ENCODE results near the gene GPR152.
A peak's percentile ranks its signal among the peaks of the same experiment; 100 is the strongest.

The GPR152 gene, protein sequence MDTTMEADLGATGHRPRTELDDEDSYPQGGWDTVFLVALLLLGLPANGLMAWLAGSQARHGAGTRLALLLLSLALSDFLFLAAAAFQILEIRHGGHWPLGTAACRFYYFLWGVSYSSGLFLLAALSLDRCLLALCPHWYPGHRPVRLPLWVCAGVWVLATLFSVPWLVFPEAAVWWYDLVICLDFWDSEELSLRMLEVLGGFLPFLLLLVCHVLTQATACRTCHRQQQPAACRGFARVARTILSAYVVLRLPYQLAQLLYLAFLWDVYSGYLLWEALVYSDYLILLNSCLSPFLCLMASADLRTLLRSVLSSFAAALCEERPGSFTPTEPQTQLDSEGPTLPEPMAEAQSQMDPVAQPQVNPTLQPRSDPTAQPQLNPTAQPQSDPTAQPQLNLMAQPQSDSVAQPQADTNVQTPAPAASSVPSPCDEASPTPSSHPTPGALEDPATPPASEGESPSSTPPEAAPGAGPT

DNA sequence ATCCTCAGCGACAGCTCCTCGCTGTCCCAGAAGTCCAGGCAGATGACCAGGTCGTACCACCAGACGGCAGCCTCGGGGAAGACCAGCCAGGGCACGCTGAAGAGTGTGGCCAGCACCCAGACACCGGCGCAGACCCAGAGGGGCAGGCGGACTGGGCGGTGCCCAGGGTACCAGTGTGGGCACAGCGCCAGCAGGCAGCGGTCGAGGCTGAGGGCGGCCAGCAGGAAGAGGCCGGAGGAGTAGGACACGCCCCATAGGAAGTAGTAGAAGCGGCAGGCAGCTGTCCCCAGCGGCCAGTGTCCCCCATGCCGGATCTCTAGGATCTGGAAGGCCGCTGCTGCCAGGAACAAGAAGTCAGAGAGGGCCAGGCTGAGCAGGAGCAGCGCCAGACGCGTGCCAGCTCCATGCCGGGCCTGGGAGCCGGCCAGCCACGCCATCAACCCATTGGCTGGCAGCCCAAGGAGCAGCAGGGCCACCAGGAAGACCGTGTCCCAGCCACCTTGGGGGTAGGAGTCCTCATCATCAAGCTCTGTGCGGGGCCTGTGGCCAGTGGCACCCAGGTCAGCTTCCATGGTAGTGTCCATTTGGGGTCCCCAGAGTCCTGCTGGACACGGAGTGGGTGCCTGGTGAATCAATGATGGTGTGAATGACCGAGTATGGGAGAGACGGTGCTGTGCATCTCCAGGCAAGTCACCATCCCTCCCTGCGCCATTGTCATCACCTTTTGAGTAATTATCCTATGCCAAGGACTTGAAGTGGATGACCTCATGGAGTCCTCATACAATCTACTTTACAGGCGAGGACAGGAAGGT lies at the start of gene GPR152:
TSS of gene GPR152 (minus strand) at position 589 of the 812 bp plus-strand sequence. CDS start at position 584, 5 bp downstream.
- no peak for DNase-seq

DNA sequence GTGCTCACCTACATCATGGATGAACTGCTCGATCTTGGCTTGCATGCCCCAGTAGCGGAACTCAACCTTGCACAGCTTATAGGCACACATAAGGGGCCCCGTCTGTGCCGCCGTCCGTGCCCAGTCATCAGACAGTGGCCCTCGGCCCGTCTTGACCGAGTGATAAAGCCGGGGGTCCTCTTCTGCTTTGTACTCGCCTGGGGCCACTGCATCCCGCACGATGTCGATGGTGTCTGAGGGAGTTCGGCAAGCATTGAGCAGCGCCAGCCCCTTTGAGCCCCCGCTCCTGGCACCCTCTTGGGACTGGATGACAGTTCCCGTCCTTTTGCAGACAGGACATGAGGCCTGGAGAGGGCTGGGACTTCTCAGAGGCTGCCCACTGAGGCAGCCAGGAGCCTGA lies 49.3 kb upstream of the GPR152 start:
- no peak for DNase-seq

DNA sequence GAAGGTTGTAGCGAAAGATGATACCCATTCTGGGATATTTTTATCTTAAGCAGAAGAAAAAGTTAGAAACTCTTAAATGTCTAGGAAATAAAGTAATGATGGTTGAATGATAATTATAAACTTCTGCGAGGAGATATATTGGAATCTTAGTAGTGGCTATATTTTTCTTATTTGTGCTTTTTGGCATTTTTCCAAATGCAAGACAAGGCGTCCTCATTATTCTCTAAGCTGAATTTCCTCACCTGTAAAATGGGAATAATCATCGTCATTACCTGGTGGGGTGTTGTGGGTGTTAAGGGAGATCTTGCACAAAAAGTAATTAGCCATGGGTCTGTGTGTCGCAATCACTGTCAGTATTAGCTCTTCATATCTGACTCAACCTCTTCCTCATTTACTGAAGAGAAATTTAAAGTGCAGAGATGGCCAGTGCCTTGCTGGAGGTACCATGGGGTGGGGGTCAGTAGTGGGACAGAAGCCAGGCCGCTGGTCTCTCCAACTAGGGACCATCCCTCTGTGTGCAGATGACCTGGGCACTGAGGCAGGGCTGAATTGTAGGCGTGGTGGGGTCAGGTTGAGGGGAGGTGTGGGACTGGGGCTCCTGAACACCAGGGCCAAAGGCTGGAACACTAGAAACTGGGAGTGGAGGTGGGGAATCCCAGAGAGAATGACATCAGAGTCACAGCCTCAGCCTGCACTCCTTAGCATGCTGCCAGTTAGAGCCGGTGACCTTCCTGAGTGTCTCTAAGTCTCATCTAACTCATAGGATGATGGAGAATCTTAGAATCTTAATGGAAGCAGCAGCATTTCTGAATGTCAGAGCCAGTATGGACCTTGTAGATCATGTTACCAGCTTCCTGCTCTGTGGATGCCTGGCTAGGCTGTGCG lies 48.5 kb upstream of the GPR152 start:
- DNase-seq: no peak

DNA sequence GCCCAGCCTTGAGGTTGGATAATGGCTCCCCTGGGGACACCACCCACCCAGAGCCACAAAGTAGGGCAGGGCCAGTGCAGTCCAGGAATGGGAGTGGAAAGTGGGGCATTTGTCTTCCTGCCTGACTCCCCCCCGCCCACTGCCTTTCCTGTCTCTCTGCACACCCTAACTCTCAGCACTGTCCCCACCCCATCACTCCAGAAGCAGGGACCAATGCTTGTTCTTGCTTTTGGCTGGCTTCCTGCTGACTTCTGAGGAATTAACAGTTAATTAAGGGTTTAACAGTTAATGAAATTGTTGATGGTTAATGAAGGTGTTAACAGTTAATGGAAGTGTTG lies 47.9 kb upstream of the GPR152 start:
- no peak for DNase-seq

DNA sequence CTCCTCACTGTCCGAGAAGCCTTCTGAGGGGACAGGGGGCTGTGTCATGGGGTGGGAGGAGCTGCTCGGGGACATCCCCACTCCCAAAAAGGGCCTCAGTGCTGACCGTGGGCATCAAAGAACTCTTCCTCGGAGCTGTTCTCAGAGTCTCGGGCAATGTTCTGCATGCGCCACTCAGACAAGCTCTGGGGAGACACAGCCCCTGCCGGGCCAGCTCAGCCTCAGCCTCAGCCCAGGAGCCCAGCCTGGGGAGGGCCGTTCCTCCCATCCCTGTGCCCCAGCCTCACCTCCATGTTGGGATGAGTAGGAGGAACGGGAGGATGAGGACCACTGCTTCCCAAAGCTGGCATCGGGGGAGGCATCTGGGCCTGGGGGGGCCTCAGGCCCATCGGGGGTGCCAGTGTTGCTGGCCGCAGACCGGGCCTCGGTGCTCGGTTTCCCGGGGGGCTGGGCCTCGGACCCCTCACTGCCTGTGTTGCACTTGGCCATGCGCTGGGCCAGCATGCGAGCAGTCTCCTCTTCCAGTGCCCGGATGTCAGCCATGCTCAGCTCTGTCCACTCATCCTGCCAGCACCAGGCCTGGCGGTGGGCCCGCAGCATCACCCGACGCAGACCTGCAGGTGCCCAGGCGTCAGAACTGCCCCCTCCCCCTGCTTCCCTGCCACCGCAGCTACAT lies 47.4 kb upstream of the GPR152 start:
- no peak for DNase-seq

DNA sequence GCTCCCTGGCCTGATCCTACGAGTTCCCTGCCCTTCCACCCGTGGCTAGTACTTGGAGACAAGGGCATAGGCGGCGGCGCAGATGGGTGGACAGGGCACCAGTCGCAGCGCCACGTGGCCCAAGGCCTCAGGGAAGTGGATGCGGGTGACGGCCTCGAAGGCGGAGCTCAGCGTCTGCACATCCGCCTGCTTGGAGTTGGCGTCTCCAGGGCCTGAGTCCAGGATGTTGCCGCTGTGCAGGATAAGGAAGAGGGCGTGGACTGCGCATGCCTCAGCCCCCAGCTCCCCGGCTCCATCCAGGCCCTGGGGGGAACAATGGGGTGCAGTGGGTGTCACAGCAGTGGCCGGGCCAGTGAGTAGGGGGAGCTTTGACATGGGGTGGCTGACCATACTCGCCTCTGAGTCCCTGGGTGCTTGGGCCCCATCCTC lies 46.0 kb upstream of the GPR152 start:
- no peak for DNase-seq

DNA sequence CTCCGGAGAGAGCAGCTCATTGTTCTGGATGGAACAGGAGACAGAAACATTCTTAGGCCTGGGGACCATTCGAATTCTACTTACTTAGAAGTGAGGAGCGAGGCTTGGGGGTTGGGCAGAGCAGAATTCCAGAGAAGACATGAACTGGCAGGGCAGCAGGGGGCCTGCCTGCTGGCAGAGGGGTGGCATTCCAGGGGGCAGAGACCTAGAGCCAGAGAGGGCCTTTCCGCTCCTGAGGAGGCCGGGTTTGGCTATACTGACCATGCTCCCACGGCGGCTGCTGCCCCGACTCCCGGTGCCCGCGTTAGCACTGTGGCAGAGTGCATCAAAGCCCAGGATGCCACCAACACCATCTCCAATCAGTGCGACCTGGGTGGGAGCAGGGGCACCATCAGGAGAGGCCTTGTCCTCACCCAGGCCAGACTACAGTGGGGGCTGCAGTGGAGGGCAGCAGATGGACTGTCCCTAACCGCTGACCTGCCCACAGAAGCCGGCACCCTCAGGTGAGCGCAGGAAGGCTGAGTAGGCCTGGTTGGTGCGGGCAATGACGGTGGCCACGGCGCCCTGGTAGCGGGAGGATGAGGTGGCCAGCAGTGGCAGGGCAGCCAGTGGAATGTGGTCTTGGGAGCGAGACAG lies 45.2 kb upstream of the GPR152 start:
- DNase-seq: no peak

DNA sequence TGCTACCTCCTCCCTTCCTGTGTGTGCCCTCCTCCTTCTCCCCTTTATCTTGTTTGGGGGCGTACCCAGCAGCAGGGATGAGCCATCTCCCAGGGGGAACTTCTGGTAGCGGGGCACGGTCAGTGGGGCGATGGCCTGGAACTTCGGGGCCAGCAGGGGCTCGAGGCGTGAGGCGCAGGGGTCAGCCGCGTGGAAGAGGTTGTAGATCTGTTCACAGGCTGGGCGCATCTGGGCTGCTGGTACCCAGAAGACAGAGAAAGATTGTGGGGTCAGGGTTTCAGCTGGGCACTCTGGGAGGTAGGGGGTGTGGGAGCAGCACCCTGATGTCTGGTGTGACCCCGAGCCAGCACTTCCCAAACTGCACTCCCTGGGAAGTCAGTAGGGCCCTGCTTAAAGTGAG lies 43.6 kb upstream of the GPR152 start:
- DNase-seq: no peak

DNA sequence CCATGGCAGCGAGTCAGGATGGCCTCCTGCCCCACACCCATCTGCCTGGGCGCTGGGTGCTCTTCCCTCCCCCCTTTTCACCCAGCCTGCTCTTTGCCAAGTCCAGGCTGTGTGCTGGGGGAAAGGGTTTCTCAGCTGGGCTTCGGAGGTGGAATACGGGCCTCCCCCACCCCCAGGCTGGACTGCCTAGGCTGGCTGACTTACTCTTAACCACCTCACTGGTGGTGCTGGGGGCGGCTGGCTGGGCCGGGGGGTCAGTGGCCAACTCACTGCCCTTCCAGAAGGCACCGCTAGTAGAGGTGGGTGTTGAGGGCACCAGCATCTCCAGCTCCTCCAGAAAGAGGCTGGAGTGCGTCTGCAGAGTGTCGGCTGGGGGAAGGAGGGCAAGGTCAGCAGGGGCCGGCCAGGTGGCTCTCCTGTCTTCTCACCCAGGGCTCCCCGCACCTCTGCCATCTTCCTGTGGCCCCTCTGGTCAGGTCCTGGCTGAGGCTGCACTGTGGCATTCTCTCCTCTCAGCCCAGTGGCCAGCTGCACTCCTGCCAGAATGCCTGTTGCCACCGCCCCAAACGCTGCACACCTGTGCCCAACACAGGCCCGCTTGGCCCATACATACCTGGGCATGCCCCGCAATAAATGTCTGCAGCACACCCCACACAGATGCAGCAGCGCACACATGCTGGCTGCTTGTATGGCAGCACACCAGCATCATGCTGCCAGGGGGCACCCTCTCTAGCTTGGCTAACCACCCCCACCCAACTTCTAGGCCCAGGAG lies 42.9 kb upstream of the GPR152 start:
- DNase-seq: no peak

DNA sequence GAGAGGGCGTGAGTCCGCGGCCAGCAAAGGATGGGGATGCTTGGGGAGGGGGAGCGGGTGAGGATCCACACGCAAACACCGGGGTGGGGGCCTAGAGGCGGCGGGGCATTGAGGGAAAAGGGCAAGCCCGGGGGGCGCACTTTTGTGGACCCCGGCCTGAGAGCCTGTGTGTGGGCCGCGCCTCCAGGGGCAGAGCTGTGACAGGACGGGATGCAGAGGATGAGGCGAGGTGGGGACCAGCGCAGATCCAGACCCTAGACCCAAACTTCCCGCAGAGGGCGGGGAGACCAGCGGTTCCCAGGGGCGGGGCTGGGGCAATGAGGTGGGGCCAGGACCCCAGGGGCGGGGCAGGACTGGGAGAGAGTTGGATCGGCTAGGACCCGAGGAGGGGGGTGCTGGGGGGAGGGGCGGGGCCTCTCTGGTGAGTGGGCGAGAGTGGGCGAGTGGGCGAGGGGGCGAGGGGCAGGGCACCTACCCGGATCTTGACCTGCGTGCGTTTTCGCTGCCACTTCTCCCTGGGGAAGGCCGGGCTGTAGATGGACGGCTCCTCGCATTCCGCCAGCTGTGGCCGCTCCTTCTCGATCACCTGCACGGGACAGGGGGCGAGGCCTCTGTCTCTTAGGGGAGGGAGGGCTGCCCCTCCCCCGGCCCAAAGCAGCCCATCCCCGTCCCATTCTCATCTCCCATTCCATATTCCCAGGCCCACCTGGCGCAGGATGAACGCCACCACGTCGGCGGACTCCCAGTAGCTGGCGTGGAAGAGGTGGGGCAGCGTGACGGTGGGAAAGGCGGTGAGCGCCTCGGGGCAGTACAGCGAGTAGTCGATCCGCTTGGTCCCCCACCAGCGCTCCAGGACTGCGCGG lies 42.1 kb upstream of the GPR152 start:
- no peak for DNase-seq

DNA sequence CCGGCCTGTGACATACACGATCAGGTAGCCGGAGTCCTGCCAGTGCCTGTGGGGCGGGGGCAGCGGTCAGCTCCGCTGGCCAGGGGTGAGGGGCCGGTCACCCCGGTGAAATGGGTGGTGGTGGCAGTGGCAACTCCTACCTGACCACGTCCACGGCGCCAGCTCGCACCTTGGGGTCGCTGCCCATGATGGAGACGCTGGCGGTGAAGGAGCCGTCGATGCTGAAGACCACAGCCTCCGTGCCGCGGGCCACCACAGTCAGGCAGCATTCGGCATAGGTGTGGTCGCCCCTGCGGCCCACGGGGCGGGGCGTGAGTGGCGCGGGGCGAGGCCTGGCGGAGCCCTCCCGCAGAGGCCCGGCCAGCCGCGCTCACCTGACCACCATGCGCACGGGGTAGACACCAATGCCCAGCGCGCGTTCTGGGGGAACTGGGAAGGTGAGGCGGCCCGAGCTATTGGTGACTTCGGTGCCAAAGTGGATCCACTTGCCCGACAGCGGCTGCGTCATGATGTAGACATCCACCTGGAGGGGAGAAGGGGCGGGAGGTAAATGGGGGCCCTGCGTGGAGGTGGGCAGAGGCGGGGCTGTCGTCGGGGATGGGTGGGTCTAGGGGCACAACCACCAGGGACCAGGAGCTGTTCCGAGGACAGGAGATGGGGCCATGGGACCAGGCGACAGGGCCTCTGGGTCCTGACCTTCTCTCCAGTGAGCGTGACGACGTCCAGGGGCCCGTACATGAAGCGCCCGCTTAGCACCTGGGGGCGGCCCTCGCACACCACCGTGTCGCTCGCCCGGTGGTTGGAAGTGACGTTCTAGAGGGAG lies 41.2 kb upstream of the GPR152 start:
- no peak for DNase-seq

DNA sequence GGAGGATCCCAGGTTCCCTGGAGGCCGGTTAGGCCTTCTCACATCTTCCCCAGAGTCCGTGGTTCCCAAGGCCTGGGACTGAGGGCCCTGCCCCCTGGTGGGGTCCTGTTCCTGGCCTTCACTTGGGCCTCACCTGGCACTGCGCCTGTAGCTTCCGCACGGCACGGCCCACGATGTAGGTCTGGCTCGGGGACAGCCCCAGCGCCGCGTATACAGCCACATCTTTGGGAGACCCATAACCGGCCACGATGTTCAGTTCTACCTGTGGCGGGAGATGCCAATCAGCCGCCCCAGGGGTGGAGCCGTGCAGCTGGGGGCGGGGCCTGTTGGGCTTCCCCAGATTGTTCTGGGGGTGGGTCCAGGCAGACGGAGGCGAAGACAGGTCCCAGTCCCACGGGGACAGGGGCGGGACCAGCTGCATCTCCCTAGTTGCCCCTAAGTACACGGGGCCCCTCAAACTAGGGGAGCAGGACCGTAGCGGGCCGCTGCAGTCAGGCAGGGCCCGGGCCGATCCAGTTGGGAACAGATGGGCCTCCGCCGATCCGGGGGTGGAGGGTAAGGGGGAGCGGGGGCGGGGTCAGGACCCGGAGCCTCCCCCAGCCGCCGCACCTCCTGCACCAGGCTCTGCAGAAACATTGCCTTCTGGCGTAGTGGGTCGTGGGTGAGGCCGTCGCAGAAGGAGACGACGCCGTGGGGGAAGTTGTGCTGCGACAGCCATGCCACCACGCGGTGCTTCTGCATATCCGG lies 40.4 kb upstream of the GPR152 start:
- peak; percentile 54 to 63 for DNase-seq

DNA sequence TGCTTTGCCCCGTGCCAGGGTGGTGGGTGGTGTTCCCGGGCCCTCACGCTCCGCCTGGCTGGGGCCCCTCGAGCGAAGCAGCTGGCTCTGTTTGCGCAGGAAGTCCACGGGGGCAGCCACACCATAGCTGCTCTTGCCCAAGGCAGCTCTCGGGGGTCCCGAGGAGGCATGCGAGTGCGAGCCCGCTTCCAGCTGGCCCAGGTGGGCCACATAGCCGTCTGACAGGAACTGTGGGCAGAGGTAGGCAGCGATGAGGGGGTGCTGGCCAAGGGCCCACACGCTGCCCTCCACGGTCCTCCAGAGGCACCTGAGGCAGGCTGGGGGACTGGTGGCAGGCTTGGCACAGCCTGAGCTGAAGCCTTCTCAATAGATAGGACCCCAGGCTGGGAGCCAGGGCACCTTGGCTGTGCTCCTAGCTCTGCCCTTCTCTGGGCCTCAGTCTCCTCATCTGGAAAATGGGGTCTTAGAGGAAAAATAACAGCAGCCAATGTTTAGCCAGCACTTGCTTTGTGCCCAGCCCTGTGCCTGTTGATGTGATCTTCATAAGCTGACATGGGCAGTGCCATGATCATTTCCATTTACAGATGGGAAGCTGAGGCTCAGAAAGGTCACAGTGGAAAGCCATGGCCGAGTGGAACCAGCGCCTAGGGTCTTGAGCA lies 39.7 kb upstream of the GPR152 start:
- no peak for DNase-seq

DNA sequence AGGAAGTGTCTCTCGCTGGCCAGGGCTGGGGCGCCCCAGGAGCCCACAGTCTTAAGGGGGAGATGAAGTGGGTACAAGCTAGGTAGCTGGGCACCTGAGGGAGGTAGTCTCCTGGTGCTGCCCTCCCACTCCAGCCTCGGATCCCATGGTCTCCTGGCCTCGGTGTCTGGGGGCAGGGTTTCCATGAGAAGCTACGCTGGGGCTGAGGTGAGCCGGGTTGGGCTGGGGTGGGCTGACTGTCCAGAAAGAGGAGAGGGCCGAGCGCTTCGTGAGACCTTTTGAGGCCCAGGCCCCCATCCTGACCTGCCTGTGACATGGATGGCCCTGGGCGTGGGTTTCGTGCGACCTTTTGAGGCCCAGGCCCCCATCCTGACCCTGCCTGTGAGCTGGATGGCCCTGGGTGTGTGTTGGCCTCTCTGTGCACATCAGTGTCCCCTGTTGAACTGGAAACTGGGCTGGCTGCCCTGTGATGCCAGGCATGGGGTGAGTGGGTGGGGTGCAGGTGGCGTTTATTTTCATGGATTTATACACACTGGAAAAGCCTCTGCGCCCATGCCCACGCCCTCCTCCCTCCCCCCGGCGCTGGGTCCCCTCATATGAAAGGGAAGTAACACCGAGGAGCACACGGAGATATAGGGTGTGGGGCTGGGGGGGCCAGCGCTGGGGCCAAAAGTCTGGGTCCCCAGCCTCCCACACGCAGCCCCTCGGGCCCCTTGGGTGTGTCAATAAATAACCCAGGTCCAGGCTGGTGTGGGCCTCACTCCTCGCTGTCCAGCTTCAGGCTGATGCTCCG lies 38.9 kb upstream of the GPR152 start:
- no peak for DNase-seq

DNA sequence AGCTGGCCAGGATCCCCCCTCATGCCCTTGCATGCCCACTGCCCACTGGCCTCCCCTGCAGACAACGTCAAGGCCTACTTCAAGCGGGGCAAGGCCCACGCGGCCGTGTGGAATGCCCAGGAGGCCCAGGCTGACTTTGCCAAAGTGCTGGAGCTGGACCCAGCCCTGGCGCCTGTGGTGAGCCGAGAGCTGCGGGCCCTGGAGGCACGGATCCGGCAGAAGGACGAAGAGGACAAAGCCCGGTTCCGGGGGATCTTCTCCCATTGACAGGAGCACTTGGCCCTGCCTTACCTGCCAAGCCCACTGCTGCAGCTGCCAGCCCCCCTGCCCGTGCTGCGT lies 38.2 kb upstream of the GPR152 start:
- DNase-seq: no peak

DNA sequence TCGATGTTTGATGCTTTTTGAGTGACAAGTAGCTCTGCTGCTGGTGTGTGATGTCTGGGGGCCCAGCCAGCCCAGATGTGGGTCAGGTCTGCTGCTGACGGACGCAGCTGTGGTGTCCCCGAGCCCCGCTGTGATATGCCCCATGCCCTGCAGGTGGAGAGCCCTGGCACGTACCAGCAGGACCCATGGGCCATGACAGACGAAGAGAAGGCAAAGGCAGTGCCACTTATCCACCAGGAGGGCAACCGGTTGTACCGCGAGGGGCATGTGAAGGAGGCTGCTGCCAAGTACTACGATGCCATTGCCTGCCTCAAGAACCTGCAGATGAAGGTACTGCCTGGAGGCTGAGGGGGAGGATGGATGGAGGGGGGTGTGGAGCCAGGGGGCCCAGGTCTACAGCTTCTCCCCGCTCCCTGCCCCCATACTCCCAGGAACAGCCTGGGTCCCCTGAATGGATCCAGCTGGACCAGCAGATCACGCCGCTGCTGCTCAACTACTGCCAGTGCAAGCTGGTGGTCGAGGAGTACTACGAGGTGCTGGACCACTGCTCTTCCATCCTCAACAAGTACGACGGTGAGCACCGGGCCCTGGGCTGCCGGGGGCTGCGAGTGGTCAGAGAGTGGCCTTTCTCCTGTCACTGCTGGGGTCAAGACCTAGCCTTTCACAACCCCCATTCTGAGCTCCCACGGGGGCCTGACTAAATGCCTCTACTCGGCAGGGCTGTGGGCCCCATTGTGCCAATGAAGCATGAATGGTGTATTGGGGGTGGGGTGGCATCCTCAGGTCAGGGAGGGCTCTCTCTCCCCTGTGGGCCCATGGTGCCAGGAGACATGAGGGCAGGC lies 37.6 kb upstream of the GPR152 start:
- no peak for DNase-seq

Measured in activated T-cell treated with anti-CD3 and anti-CD28 coated beads, Interleukin-2, amount 50 U/mL, for 48 hours (primary cell).